ENCODE results near the gene ROBO2. TPM values are rescaled to one million over a fixed set of nuclear protein-coding genes. Genes with fewer than 3 reads are reported as not detected.

Gene ROBO2
- total and polyA plus RNA-seq, 10 of the 15 experiments (the other 5 are each of a cell fraction or from before 2014, with no cell fraction given) = 0.22 to 2.5 (median 0.81) TPM

DNA sequence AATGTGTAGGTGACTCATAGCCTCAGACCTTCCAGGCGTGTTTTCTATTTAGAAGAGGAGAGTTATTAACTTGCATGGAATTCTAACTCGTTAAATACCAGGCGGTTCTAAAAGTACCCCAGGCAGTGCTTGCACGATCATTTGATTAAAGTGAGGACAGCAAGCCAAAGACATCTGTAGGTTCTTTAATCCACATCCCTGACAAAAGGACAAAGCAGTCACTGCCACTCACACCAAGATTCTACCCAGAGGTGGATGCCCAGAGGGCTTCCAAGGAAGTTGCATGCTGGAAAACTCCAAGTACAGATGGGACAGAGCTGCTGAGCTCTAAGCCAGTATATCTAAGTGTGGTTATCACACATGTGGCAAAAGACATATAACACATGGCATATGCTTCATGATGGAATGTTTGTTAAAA is 372.1 kb downstream of the ROBO2 start (continued):
- TF ChIP-seq MTA2 (IDR thresholded peaks at IDR 0.05; ENCODE audit: low read depth) (no peak), TBL1XR1 (IDR thresholded peaks at IDR 0.05; ENCODE audit: low read depth, low read length) (no peak)

DNA sequence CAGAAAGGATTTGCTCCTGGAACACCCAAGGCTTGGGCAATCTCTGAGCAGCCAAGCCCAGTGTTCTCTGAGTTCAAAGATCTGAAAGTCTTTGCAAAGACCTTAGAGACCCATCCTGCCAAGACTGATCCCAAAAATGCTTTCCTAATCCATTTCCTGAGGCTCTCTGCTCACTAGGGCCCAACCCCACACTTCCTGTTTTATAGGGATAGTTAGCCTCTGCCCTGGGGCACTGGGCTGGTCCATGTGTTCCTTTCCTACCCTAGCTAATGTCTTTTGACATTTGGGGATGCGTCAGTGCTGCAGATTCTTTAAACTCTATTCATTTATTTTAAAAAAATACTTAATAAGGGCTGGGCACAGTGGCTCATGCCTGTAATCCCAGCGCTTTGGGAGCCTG is 372.7 kb downstream of the ROBO2 start:
- Histone ChIP-seq H3K4me3 (no peak overlapping the region), H3K36me3 (ENCODE audit: control insufficient read depth in 2 of 2, insufficient read depth in 2 of 2, low read length in 1 of 2) (no peaks in the 10 kb centered on the region), H3K9ac (ENCODE audit: control insufficient read depth, insufficient read depth, low read length) (no peak overlapping the region), H3K4me2 (ENCODE audit: control insufficient read depth, insufficient read depth) (no peak overlapping the region), H2AFZ (ENCODE audit: control insufficient read depth, low read depth, low read length) (no peak overlapping the region), H3K27ac (ENCODE audit: control insufficient read depth, insufficient read depth) (no peak overlapping the region), H4K20me1 (ENCODE audit: control insufficient read depth, insufficient read depth) (no peaks in the 10 kb centered on the region), H3K27me3 (replicated peaks in 1 of 2; ENCODE audit: control insufficient read depth in 2 of 2, insufficient read depth in 2 of 2, low read length in 1 of 2) (no peaks in the 10 kb centered on the region), H3K4me1 (ENCODE audit: control insufficient read depth, insufficient read depth, low read length) (no peaks in the 10 kb centered on the region), H3K79me2 (ENCODE audit: control insufficient read depth, insufficient read depth, low read length) (no peaks in the 10 kb centered on the region), H3K9me3 (replicated peaks; ENCODE audit: control insufficient read depth, insufficient read depth, low read length) (no peaks in the 10 kb centered on the region; the same call in 2 of the 3 replicates)
- TF ChIP-seq FOXK2 (IDR thresholded peaks at IDR 0.05) (no peak), PML (IDR thresholded peaks at IDR 0.05; ENCODE audit: low read length) (no peak), YY1 (IDR thresholded peaks at IDR 0.05; ENCODE audit: low read depth, low read length) (no peak), SP1 (IDR thresholded peaks at IDR 0.05; ENCODE audit: low read depth, low read length) (no peak), RB1 (IDR thresholded peaks at IDR 0.05; ENCODE audit: borderline replicate concordance) (no peak), JUNB (IDR thresholded peaks at IDR 0.05) (no peak), SUZ12 (IDR thresholded peaks at IDR 0.05; ENCODE audit: unreplicated experiment) (no peak), ETV6 (conservative IDR thresholded peaks at IDR 0.05 in 1 of 2, IDR thresholded peaks at IDR 0.05 in 1 of 2; ENCODE audit: borderline replicate concordance in 1 of 2, low read depth in 1 of 2) (no peak), TCF3 (IDR thresholded peaks at IDR 0.05; ENCODE audit: borderline replicate concordance, insufficient read depth, low read depth, low read length) (no peak), TCF7 (IDR thresholded peaks at IDR 0.05; ENCODE audit: borderline replicate concordance) (no peak), EED (IDR thresholded peaks at IDR 0.05; ENCODE audit: low read depth) (no peak)
- TF ChIP-seq, protein P1, sequence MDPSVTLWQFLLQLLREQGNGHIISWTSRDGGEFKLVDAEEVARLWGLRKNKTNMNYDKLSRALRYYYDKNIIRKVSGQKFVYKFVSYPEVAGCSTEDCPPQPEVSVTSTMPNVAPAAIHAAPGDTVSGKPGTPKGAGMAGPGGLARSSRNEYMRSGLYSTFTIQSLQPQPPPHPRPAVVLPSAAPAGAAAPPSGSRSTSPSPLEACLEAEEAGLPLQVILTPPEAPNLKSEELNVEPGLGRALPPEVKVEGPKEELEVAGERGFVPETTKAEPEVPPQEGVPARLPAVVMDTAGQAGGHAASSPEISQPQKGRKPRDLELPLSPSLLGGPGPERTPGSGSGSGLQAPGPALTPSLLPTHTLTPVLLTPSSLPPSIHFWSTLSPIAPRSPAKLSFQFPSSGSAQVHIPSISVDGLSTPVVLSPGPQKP (IDR thresholded peaks at IDR 0.05; ENCODE audit: low read depth, low read length) = no peak
- TF ChIP-seq, protein P2, sequence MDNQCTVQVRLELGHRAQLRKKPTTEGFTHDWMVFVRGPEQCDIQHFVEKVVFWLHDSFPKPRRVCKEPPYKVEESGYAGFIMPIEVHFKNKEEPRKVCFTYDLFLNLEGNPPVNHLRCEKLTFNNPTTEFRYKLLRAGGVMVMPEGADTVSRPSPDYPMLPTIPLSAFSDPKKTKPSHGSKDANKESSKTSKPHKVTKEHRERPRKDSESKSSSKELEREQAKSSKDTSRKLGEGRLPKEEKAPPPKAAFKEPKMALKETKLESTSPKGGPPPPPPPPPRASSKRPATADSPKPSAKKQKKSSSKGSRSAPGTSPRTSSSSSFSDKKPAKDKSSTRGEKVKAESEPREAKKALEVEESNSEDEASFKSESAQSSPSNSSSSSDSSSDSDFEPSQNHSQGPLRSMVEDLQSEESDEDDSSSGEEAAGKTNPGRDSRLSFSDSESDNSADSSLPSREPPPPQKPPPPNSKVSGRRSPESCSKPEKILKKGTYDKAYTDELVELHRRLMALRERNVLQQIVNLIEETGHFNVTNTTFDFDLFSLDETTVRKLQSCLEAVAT (IDR thresholded peaks at IDR 0.05) = no peak
- intact Hi-C loops (cut with micrococcal nuclease; ENCODE audit: unreplicated experiment) = no loop called here
- RAD21 ChIA-PET (ENCODE audit: unreplicated experiment) = no interaction called here
- ATAC-seq (no peak), DNase-seq (ENCODE audit: low read depth, low spot score) (no peak), FAIRE-seq (no peak)
- BruUV-seq (replicated peaks) = no TSS peak
- SMC1A ChIA-PET (ENCODE audit: uncharacterized antibody, unreplicated experiment) = no interaction called here
- CTCF ChIA-PET = no interaction called here
- POLR2A ChIA-PET = no interaction called here
- 29% methylated on average over 2 of the region's 2 CpGs for WGBS (ENCODE audit: insufficient coverage, insufficient replicate concordance, low lambda C conversion rate, missing lambda C conversion rate)
- in situ Hi-C loops (cut with MboI) = no loop called here

Measured in GM12878 (cell line).